ENCODE data around the gene FOSL2.

GRCh38 chr2:28392297-28393113 lies at the start of gene FOSL2:
- TF ChIP-seq EZH2 (optimal IDR thresholded peaks at IDR 0.05; ENCODE audit: low read depth, low read length) (no peak), CTCF (IDR thresholded peaks at IDR 0.05; ENCODE audit: low read length) (no peak), EZH2phosphoT487 (IDR thresholded peaks at IDR 0.05; ENCODE audit: low read length) (no peak)
